ENCODE data around the gene TEF.

The TEF gene

GRCh38 chr22:41339823-41340222 lies 41.9 kb upstream of the TEF start:
- DNase-seq (ENCODE audit: low read depth) = no peak
- TF ChIP-seq CTCF (conservative IDR thresholded peaks at IDR 0.05; ENCODE audit: low read length) = no peak
- H3K4me3 ChIP-seq (ENCODE audit: low read length) = no peak overlapping the region

GRCh38 chr22:41340357-41340756 lies 41.4 kb upstream of the TEF start:
- TF ChIP-seq CTCF (conservative IDR thresholded peaks at IDR 0.05; ENCODE audit: low read length) = no peak
- no peak overlapping the region for H3K4me3 ChIP-seq (ENCODE audit: low read length)
- DNase-seq (ENCODE audit: low read depth) = no peak

GRCh38 chr22:41341012-41341411 lies 40.7 kb upstream of the TEF start:
- H3K4me3 ChIP-seq (ENCODE audit: low read length) = no peak overlapping the region
- no peak for TF ChIP-seq CTCF (conservative IDR thresholded peaks at IDR 0.05; ENCODE audit: low read length)
- no peak for DNase-seq (ENCODE audit: low read depth)

GRCh38 chr22:41341990-41342389 lies 39.8 kb upstream of the TEF start:
- no peak for TF ChIP-seq CTCF (conservative IDR thresholded peaks at IDR 0.05; ENCODE audit: low read length)
- no peak for DNase-seq (ENCODE audit: low read depth)
- H3K4me3 ChIP-seq (ENCODE audit: low read length) = no peak overlapping the region

GRCh38 chr22:41343300-41343699 lies 38.4 kb upstream of the TEF start:
- DNase-seq (ENCODE audit: low read depth) = no peak
- H3K4me3 ChIP-seq (ENCODE audit: low read length) = no peak overlapping the region
- no peak for TF ChIP-seq CTCF (conservative IDR thresholded peaks at IDR 0.05; ENCODE audit: low read length)

- no peak for TF ChIP-seq CTCF (conservative IDR thresholded peaks at IDR 0.05; ENCODE audit: low read length)
- DNase-seq (ENCODE audit: low read depth) = no peak
- no peak overlapping the region for H3K4me3 ChIP-seq (ENCODE audit: low read length)
These were observed 38.0 kb upstream of the TEF start for GRCh38 chr22:41343717-41344116.

GRCh38 chr22:41344189-41344788 lies 37.5 kb upstream of the TEF start:
- no peak for TF ChIP-seq CTCF (conservative IDR thresholded peaks at IDR 0.05; ENCODE audit: low read length)
- no peak for DNase-seq (ENCODE audit: low read depth)
- no peak overlapping the region for H3K4me3 ChIP-seq (ENCODE audit: low read length)
